Kidney tubule cell (primary cell): ENCODE data around the gene METTL14.

Experiments used
- DNase-seq: peaks from one replicate; pipeline ENCODE4 v3.0.0-alpha.2; 2018; ENCODE audit warnings: low spot score

The METTL14 gene

GRCh38 chr4:118734491-118735205 is 49.5 kb downstream of the METTL14 start:
- DNase-seq, result no peak

- DNase-seq, result no peak
These were observed 51.7 kb downstream of the METTL14 start for GRCh38 chr4:118736900-118737299.

GRCh38 chr4:118738090-118738489 is 52.9 kb downstream of the METTL14 start:
- DNase-seq, result no peak

- no peak for DNase-seq
These were observed 54.0 kb downstream of the METTL14 start for GRCh38 chr4:118739022-118739713.

- DNase-seq, result peak; percentile 31
These were observed 55.7 kb downstream of the METTL14 start for GRCh38 chr4:118740869-118741268.

GRCh38 chr4:118741301-118741855 is 56.2 kb downstream of the METTL14 start:
- DNase-seq, result no peak

- no peak for DNase-seq
These were observed 56.9 kb downstream of the METTL14 start for GRCh38 chr4:118742050-118742449.

GRCh38 chr4:118743867-118744266 is 58.7 kb downstream of the METTL14 start:
- DNase-seq, result no peak

GRCh38 chr4:118745357-118745756 is 60.2 kb downstream of the METTL14 start:
- DNase-seq, result no peak

GRCh38 chr4:118746251-118746919 is 61.2 kb downstream of the METTL14 start:
- no peak for DNase-seq

GRCh38 chr4:118749347-118749988 is 64.3 kb downstream of the METTL14 start:
- DNase-seq, result no peak

- no peak for DNase-seq
These were observed 66.6 kb downstream of the METTL14 start for GRCh38 chr4:118751629-118752323.

GRCh38 chr4:118752551-118752950 is 67.4 kb downstream of the METTL14 start:
- no peak for DNase-seq

- no peak for DNase-seq
These were observed 67.9 kb downstream of the METTL14 start for GRCh38 chr4:118753096-118753495.

GRCh38 chr4:118753685-118754084 is 68.5 kb downstream of the METTL14 start:
- DNase-seq, result no peak

- DNase-seq, result no peak
These were observed 69.7 kb downstream of the METTL14 start for GRCh38 chr4:118754890-118755289.

GRCh38 chr4:118755438-118756226 is 70.4 kb downstream of the METTL14 start:
- no peak for DNase-seq

GRCh38 chr4:118756429-118756828 is 71.2 kb downstream of the METTL14 start:
- DNase-seq, result no peak

GRCh38 chr4:118756958-118757357 is 71.8 kb downstream of the METTL14 start:
- no peak for DNase-seq

GRCh38 chr4:118757761-118758251 is 72.6 kb downstream of the METTL14 start:
- DNase-seq, result no peak

- DNase-seq, result no peak
These were observed 73.1 kb downstream of the METTL14 start for GRCh38 chr4:118758293-118758692.
